Memory B cell (primary cell): ENCODE measurements around the gene MIA.
"Not testable (repeated sequence)": the region's sequence is repeated elsewhere in the genome, so short reads cannot be mapped to it uniquely, and the experiment has no call there.

Experiments
- ATAC-seq: fragments of 150-1000 bp; cut with Tn5 transposase; 2 replicates; pipeline ENCODE4 v1.10.0; 2021; ENCODE audit warnings: low read depth, mild to moderate bottlenecking, moderate library complexity
- DNase-seq, 2 donors: peaks; one replicate each; pipeline ENCODE4 v3.0.0; 2022; ENCODE audit warnings: low spot score in 2 of 2
- H3K27ac Mint-ChIP-seq: one replicate; pipeline ENCODE4 v1.8.0; 2022; ENCODE audit warnings: mild to moderate bottlenecking, moderate library complexity, mixed read lengths
- H3K27me3 Mint-ChIP-seq: one replicate; pipeline ENCODE4 v1.8.0; 2022; ENCODE audit warnings: mixed read lengths
- H3K36me3 Mint-ChIP-seq: one replicate; pipeline ENCODE4 v1.8.0; 2022; ENCODE audit warnings: mild to moderate bottlenecking, mixed read lengths
- H3K4me1 Mint-ChIP-seq: one replicate; pipeline ENCODE4 v1.8.0; 2022; ENCODE audit warnings: mixed read lengths
- H3K4me3 Mint-ChIP-seq: one replicate; pipeline ENCODE4 v1.8.0; 2022; ENCODE audit warnings: mild to moderate bottlenecking, moderate library complexity, mixed read lengths
- H3K9me3 Mint-ChIP-seq: one replicate; pipeline ENCODE4 v1.8.0; 2022; ENCODE audit warnings: mixed read lengths

The MIA gene

DNA sequence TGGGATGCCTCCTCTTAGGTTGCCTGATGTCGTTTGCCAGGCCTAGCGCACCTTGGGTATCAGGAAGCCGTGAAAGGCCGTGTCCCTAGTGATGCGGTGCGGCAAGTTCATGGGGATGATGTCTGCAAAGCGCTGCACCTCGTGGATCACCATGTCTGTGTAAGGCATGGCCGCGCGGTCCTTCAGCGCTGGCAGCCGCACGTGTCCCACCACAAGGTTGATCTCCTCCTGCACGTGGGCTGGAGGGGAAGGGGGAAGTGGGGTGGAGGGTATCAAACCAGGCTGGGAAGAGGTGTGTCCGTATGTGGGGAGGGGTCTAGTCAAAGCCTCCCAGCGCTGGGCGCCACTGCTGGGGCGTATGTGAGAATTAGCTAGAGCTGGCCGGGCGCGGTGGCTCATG lies 46.8 kb downstream of the MIA start:
- H3K9me3 Mint-ChIP-seq: no peaks in the 10 kb centered on the region
- no peaks in the 10 kb centered on the region for H3K27me3 Mint-ChIP-seq
- no peak overlapping the region for H3K27ac Mint-ChIP-seq
- peaks cover 7% of the 10 kb centered on the region for H3K36me3 Mint-ChIP-seq
- ATAC-seq: no peak
- DNase-seq: no peak
- H3K4me1 Mint-ChIP-seq: peaks cover 32% of the 10 kb centered on the region
- no peak overlapping the region for H3K4me3 Mint-ChIP-seq

DNA sequence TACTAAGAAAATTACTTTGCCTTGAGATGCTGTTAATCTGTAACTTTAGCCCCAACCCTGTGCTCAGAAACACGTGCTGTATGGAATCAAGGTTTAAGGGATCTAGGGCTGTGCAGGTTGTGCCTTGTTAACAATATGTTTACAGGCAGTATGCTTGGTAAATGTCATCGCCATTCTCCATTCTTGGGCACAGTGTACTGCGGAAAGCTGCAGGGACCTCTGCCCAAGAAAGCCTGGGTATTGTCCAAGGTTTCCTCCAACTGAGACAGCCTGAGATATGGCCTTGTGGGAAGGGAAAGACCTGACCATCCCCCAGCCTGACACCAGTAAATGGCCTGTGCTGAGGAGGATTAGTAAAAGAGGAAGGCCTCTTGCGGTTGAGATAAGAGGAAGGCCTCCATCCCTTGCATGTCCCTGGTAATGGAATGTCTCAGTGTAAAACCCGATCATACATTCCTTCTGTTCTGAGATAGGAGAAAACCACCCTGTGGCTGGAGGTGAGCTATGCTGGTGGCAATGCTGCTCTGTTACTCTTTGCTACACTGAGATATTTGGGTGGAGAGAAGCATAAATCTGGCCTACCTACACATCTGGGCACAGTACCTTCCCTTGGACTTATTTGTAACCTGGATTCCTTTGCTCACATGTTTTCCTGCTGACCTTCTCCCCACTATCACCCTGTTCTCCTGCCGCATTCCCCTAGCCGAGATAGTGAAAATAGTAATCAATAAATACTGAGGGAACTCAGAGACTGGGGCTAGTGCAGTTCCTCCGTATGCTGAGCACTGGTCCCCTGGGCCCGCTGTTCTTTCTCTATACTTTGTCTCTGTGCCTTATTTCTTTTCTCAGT lies 47.6 kb downstream of the MIA start:
- H3K27ac Mint-ChIP-seq, DNase-seq, H3K4me3 Mint-ChIP-seq, ATAC-seq, H3K27me3 Mint-ChIP-seq, H3K9me3 Mint-ChIP-seq: not testable (repeated sequence)
- peaks cover 29% of the 10 kb centered on the region for H3K4me1 Mint-ChIP-seq
- peaks cover 11% of the 10 kb centered on the region for H3K36me3 Mint-ChIP-seq

DNA sequence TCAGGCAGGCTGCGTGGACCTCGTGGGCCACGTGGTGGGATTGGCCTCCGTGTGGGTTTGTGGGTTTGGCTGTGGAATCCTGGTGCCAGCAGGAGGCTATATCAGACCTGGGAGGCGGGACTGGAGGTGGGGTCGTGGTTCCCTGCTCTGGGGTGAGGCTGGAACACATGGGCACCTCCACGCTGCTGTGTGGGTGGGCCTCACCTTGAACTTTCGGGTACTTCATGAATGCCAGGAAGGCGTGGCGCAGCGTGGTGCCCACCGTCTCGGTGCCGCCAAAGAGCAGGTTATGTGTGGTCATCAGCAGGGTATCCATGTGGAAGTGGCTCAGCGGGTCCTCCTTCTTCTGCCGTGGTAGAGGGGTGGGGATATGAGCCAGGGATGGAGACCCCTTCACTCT lies 49.6 kb downstream of the MIA start:
- not testable (repeated sequence) for H3K9me3 Mint-ChIP-seq, H3K4me3 Mint-ChIP-seq, H3K27me3 Mint-ChIP-seq, H3K27ac Mint-ChIP-seq, ATAC-seq, DNase-seq
- peaks cover 21% of the 10 kb centered on the region for H3K36me3 Mint-ChIP-seq
- H3K4me1 Mint-ChIP-seq: peaks cover 16% of the 10 kb centered on the region

DNA sequence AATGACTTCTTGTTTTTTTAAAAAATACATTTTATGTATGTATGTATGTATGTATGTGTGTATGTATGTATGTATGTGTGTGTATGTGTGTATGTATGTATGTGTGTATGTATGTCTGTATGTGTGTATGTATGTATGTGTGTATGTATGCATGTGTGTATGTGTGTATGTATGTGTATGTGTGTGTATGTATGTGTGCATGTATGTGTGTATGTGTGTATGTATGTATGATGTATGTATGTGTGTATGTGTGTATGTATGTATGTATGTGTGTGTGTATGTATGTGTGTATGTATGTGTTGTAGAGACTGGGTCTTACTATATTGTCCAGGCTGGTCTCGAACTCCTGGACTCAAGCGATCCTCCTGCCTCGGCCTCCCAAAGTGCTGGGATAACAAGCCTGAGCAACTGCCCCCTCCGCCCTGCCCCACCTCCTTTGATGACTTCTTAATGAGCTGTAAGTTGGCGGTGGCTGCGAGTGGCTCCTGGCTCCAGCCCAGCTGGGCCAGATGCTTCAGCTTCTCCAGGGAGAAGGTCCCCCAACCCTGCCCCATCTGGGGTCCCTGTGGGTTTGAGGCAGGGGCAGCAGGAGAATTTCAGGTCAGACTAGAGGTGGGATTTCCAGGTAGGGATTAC lies 50.3 kb downstream of the MIA start:
- H3K4me1 Mint-ChIP-seq: peaks cover 16% of the 10 kb centered on the region
- H3K9me3 Mint-ChIP-seq, DNase-seq, H3K27ac Mint-ChIP-seq, ATAC-seq, H3K4me3 Mint-ChIP-seq, H3K27me3 Mint-ChIP-seq: not testable (repeated sequence)
- peaks cover 22% of the 10 kb centered on the region for H3K36me3 Mint-ChIP-seq

DNA sequence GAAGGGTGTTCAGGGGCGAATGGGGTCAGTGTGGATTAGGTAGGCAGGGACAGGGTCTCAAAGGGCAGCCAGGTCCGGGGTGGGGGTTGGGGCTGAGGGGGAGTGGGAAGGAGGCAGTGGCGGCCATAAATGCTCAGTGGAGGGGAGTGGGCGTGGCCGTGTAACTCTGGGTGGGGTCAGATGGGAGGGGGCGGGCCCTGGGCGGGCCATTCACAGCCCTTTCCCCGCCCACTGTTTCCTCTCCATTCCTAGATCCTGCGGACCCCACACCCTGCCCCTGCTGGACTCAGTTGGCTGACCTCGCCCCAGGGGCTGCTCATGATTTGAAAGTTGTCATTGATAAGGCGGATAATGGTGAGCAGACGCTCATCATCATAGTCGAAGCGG lies 51.0 kb downstream of the MIA start:
- H3K9me3 Mint-ChIP-seq, H3K27me3 Mint-ChIP-seq, DNase-seq, H3K4me3 Mint-ChIP-seq, H3K27ac Mint-ChIP-seq, ATAC-seq: not testable (repeated sequence)
- H3K4me1 Mint-ChIP-seq: peaks cover 16% of the 10 kb centered on the region
- H3K36me3 Mint-ChIP-seq: peaks cover 24% of the 10 kb centered on the region

DNA sequence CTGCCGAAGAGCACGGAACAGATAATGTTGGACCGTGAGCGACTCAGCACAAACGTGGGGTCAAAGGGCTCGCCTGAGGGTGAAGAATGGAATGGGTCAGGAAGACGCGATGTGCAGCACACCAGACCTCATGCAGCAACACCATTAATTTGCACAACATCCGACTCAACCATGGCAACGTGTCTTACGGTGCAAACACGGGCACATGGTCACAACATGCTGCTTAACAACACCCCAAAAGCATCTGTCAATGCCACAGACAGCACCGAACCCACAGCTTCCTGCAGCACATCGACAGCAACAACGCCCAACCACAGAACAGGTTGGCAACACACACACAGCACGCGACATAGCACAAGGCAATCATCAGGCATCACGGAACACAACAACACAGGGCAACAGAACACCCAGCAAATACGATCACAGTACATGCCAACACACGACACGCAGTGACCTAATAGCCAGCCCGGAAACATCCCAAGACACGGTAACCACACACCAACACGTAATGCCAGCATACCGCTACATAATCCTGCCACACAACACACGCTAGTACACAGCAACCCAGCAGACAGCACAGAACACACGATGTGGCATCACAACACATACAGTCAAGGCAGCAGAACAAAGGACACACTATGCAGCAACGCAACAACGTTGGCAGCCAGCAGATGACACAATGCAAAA lies 51.5 kb downstream of the MIA start:
- H3K27ac Mint-ChIP-seq, ATAC-seq, DNase-seq, H3K4me3 Mint-ChIP-seq, H3K27me3 Mint-ChIP-seq, H3K9me3 Mint-ChIP-seq: not testable (repeated sequence)
- H3K36me3 Mint-ChIP-seq: peaks cover 24% of the 10 kb centered on the region
- H3K4me1 Mint-ChIP-seq: peaks cover 16% of the 10 kb centered on the region
